Rectal smooth muscle tissue (tissue), 1 donor: ENCODE measurements around the gene SLC37A2.
A peak's percentile ranks its signal among the peaks of the same experiment; 100 is the strongest.
"Not testable (repeated sequence)": the region's sequence is repeated elsewhere in the genome, so short reads cannot be mapped to it uniquely, and the experiment has no call there.

ENCODE experiments used
- H3K27ac ChIP-seq: one replicate; pipeline ENCODE4 v1.7.0; 2013; ENCODE audit warnings: low read depth, low read length, inconsistent platforms
- H3K27me3 ChIP-seq: one replicate; pipeline ENCODE4 v1.7.0; 2013; ENCODE audit warnings: low read length; ENCODE audit not compliant: control insufficient read depth, insufficient read depth
- H3K36me3 ChIP-seq: one replicate; pipeline ENCODE4 v1.7.0; 2013; ENCODE audit warnings: low read length; ENCODE audit not compliant: control insufficient read depth, insufficient read depth
- H3K4me1 ChIP-seq: one replicate; pipeline ENCODE4 v1.7.0; 2013; ENCODE audit warnings: low read length; ENCODE audit not compliant: control insufficient read depth, insufficient read depth
- H3K4me3 ChIP-seq: one replicate; pipeline ENCODE4 v1.7.0; 2013; ENCODE audit warnings: low read length
- H3K9ac ChIP-seq: one replicate; pipeline ENCODE4 v1.7.0; 2013; ENCODE audit warnings: low read length

Gene SLC37A2

DNA sequence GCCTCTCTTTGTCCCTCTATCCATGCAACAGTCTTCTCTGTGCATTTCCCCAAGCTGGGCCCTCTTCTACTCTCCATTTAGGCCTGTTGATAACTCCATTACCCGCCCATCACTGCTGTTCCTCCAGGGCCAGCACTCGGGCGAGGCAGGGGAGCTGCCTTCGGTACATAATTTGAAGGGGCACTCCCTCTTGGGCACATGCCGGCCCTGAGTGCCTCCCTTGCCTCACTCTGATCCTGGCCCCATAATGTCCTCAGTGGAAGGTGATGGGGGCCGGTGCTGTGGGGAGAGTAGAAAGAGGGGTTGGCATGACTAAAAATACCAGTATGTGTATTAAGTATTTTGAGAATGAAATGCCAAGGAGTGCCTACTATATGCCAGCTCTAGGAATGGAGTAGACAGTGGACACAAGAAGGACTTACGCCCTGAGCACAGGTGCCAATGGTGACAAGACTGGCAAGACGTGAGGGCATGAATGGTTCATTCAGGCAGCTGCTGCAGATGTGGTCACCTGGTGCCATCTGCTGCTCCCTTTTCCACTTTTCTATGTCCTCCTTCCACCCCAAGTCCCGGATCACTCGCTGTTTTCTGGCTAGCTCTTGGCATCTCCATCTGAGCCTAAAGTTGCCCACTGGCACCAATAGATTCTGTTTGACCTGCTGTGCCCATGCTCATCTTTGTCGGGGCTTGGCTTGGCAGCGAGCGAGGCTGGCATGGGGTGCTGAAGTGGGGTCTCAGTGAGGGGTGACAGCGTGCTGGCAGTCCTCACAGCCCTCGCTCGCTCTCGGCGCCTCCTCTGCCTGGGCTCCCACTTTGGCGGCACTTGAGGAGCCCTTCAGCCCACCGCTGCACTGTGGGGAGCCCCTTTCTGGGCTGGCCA is 25.7 kb downstream of the SLC37A2 start:
- H3K4me3 ChIP-seq = no peak overlapping the region
- no peak overlapping the region for H3K27ac ChIP-seq
- H3K4me1 ChIP-seq = no peaks in the 10 kb centered on the region
- H3K36me3 ChIP-seq = no peaks in the 10 kb centered on the region
- no peak overlapping the region for H3K9ac ChIP-seq
- no peaks in the 10 kb centered on the region for H3K27me3 ChIP-seq

DNA sequence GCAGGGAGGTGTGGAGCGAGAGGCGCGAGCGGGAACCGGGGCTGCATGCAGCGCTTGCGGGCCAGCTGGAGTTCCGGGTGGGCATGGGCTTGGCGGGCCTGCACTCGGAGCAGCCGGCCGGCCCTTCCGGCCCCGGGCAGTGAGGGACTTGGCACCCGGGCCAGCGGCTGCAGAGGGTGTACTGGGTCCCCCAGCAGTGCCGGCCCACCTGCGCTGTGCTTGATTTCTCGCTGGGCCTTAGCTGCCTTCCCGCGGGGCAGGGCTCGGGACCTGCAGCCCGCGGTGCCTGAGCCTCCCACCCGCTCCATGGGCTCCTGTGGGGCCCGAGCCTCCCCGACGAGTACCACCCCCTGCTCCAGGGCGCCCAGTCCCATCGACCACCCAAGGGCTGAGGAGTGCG is 26.4 kb downstream of the SLC37A2 start:
- not testable (repeated sequence) for H3K27ac ChIP-seq, H3K36me3 ChIP-seq, H3K4me3 ChIP-seq, H3K9ac ChIP-seq, H3K4me1 ChIP-seq, H3K27me3 ChIP-seq

GRCh38 chr11:125090151-125090550 is 27.0 kb downstream of the SLC37A2 start:
- H3K4me3 ChIP-seq, H3K4me1 ChIP-seq, H3K27ac ChIP-seq, H3K36me3 ChIP-seq, H3K27me3 ChIP-seq, H3K9ac ChIP-seq: not testable (repeated sequence)

GRCh38 chr11:125090816-125091215 is 27.7 kb downstream of the SLC37A2 start:
- no peak overlapping the region for H3K9ac ChIP-seq
- no peak overlapping the region for H3K27ac ChIP-seq
- H3K36me3 ChIP-seq = no peaks in the 10 kb centered on the region
- no peak overlapping the region for H3K4me3 ChIP-seq
- H3K27me3 ChIP-seq = no peaks in the 10 kb centered on the region
- no peaks in the 10 kb centered on the region for H3K4me1 ChIP-seq

DNA sequence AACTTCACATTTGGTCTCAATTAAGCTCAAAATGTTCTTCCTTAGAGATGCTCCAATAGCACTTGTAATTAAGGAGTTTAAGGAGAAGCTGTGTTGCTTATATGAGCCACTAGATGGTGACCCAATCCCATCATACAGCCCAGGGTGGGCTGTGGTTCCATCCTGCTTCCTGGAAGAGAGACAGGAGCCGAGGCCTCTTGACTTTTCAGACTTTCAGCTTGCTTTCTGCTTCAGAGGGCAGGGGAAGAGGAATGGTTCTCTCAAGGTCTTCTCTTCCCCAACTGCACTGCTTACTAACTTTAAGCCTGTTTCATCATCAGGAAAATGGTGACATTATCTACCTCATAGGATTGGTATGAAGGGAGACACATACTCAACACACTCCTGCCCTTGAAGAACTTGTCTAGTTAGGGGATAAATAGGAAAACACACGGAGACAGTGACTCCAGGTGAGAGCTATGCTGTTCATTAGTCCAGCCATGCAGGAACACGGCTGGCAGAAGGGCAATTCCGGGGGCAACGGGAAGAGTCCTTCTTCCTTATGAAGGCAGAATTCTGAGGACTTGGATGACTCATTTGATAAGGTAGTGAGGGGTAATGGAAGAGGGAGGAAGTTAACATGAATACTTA is 28.3 kb downstream of the SLC37A2 start:
- Histone ChIP-seq H3K27me3 (no peaks in the 10 kb centered on the region), H3K4me3 (no peak overlapping the region), H3K36me3 (no peaks in the 10 kb centered on the region), H3K27ac (no peak overlapping the region), H3K9ac (no peak overlapping the region), H3K4me1 (no peaks in the 10 kb centered on the region)

- Histone ChIP-seq H3K4me1 (no peaks in the 10 kb centered on the region), H3K4me3 (no peak overlapping the region), H3K36me3 (peaks cover 4% of the 10 kb centered on the region), H3K27me3 (no peaks in the 10 kb centered on the region), H3K9ac (no peak overlapping the region), H3K27ac (no peak overlapping the region)
Observed at GRCh38 chr11:125091877-125092664, 29.0 kb downstream of the SLC37A2 start.

DNA sequence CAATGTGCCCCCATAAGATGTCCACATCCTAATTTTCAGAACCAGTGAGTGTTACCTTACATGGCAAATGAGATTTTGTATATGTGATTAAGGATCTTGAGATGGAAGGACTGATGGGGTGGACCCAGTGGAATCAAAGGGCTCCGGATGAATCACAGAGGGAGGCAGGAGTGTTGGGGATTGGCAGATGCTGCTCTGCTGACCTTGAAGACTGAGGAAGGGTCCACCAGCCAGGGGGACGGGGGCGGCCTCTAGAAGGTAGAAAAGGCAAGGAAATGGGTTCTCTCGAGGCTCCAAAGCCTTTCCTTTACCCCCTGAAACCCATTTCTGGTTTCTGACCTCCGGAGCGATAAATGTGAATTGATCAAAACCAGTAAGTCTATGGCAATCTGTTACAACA is 29.6 kb downstream of the SLC37A2 start:
- Histone ChIP-seq H3K36me3 (peaks cover 4% of the 10 kb centered on the region), H3K9ac (no peak overlapping the region), H3K4me3 (no peak overlapping the region), H3K4me1 (no peaks in the 10 kb centered on the region), H3K27me3 (no peaks in the 10 kb centered on the region), H3K27ac (no peak overlapping the region)

- H3K36me3 ChIP-seq = peaks cover 4% of the 10 kb centered on the region
- H3K27ac ChIP-seq = no peak overlapping the region
- no peak overlapping the region for H3K4me3 ChIP-seq
- no peaks in the 10 kb centered on the region for H3K4me1 ChIP-seq
- no peak overlapping the region for H3K9ac ChIP-seq
- no peaks in the 10 kb centered on the region for H3K27me3 ChIP-seq
Observed at GRCh38 chr11:125093502-125093901, 30.4 kb downstream of the SLC37A2 start.

- Histone ChIP-seq H3K9ac (no peak overlapping the region), H3K4me1 (no peaks in the 10 kb centered on the region), H3K36me3 (peaks cover 4% of the 10 kb centered on the region), H3K27ac (no peak overlapping the region), H3K27me3 (no peaks in the 10 kb centered on the region), H3K4me3 (no peak overlapping the region)
Observed at GRCh38 chr11:125094731-125095130, 31.6 kb downstream of the SLC37A2 start.

- peak overlapping the region; percentile 10 for H3K27ac ChIP-seq
- peaks cover 13% of the 10 kb centered on the region for H3K4me1 ChIP-seq
- no peak overlapping the region for H3K9ac ChIP-seq
- H3K4me3 ChIP-seq = no peak overlapping the region
- peaks cover 8% of the 10 kb centered on the region for H3K36me3 ChIP-seq
- no peaks in the 10 kb centered on the region for H3K27me3 ChIP-seq
Observed at GRCh38 chr11:125100136-125100535, 37.0 kb downstream of the SLC37A2 start.

GRCh38 chr11:125101596-125101995 is 38.5 kb downstream of the SLC37A2 start:
- H3K27ac ChIP-seq = peak overlapping the region; percentile 78
- peaks cover 13% of the 10 kb centered on the region for H3K4me1 ChIP-seq
- no peaks in the 10 kb centered on the region for H3K27me3 ChIP-seq
- peaks cover 6% of the 10 kb centered on the region for H3K36me3 ChIP-seq
- H3K4me3 ChIP-seq = no peak overlapping the region
- no peak overlapping the region for H3K9ac ChIP-seq

DNA sequence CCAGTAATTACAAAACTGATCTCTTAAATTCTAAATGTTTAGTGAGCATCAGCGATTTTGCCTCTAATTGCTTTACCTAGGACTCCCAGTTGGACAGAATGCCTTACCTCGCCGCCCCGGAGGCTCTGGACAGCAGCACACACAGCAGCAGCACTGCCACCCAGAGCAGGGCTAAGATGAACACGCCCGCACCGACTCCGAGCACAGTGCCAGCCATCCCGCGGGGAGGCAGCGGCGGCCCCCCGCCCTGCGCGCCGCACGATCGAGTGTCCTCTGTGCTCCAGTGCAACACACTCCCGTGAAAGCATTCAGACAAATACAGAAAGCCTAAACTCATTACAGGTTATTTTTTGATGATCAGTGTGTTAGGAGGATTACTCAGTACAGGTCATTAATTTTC is 38.9 kb downstream of the SLC37A2 start:
- H3K27me3 ChIP-seq = no peaks in the 10 kb centered on the region
- no peak overlapping the region for H3K4me3 ChIP-seq
- H3K4me1 ChIP-seq = peaks cover 13% of the 10 kb centered on the region
- peaks cover 5% of the 10 kb centered on the region for H3K36me3 ChIP-seq
- no peak overlapping the region for H3K9ac ChIP-seq
- H3K27ac ChIP-seq = peak overlapping the region; percentile 78
